ENCODE measurements around the gene NRCAM.

NRCAM gene

DNA sequence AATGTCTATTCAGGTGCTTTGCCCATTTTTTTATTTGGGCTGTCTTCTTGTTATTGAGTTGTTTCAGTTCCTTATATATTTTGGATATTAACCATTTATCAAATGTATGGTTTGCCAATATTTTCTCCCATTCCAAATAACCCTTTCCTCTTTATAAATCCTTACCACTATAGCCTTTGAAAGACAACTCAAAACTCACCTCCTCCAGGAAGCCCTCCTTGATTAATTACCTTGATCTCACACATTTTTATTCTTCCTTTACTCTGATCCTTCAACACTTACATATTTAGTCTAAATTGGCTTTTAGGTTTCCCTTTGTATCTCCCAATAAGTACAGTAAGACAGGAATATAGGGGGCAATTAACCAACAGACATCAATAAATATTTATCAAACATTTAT, 42.9 kb downstream of the NRCAM start:
- Histone ChIP-seq H3K18ac (ENCODE audit: low read depth in 1 of 2, low read length in 2 of 2) (no peak overlapping the region), H3K79me1 (replicated peaks; ENCODE audit: low read length, poor library complexity, severe bottlenecking) (no peaks in the 10 kb centered on the region), H2BK120ac (ENCODE audit: low read depth, low read length) (no peak overlapping the region), H2BK15ac (ENCODE audit: low read depth, poor library complexity, severe bottlenecking) (no peak overlapping the region), H3K4me3 (ENCODE audit: insufficient read depth in 1 of 2, low read depth in 1 of 2, low read length in 2 of 2) (no peak overlapping the region), H3K14ac (ENCODE audit: low read length in 2 of 2) (no peak overlapping the region), H2AFZ (ENCODE audit: low read depth, low read length) (no peak overlapping the region), H3K23ac (ENCODE audit: low read length in 2 of 2) (no peak overlapping the region), H3K36me3 (ENCODE audit: control insufficient read depth in 1 of 2, insufficient read depth in 2 of 2, low read depth in 1 of 2, low read length in 2 of 2) (no peaks in the 10 kb centered on the region), H2AK5ac (ENCODE audit: low read length, severe bottlenecking) (no peak overlapping the region), H4K91ac (ENCODE audit: low read length) (no peak overlapping the region), H2BK5ac (ENCODE audit: low read depth, low read length, poor library complexity, severe bottlenecking) (no peak overlapping the region), H3K27ac (ENCODE audit: low read length, poor library complexity, severe bottlenecking) (no peak overlapping the region), H3K9me3 (ENCODE audit: control insufficient read depth, low read length) (no peaks in the 10 kb centered on the region), H3K4ac (ENCODE audit: low read depth in 1 of 2, low read length in 2 of 2) (no peak overlapping the region), H2BK12ac (ENCODE audit: low read length in 2 of 2) (no peak overlapping the region), H3K4me1 (ENCODE audit: control insufficient read depth, insufficient read depth, low read depth, low read length) (peaks cover 10% of the 10 kb centered on the region), H3K9ac (ENCODE audit: low read length) (no peak overlapping the region), H3K27me3 (ENCODE audit: control insufficient read depth in 1 of 2, insufficient read depth in 1 of 2, low read length in 2 of 2) (no peaks in the 10 kb centered on the region), H3K4me2 (ENCODE audit: low read length, poor library complexity, severe bottlenecking) (no peak overlapping the region), H4K8ac (ENCODE audit: low read length) (no peak overlapping the region)
- no peak for DNase-seq

DNA sequence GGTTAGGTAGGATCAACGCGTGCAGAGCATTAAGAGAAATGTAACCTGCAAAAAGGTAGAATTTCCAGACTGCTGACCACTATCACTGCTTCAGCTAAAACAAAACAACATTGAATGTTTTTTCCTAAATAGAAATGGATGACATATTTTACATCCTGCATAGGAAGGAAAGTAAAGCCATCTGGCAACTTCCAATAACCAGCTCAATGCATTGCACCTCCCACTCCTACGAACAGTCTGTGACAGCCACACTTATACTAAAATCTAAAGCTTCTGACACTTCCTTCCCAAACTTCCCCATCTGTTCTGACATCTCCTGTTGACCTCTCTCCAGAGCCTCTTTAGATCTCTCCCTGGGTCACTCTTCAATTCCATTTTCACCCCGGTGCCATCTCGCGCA, 47.1 kb downstream of the NRCAM start:
- Histone ChIP-seq H2AK5ac (ENCODE audit: low read length, severe bottlenecking) (no peak overlapping the region), H3K14ac (ENCODE audit: low read length in 2 of 2) (no peak overlapping the region), H2BK120ac (ENCODE audit: low read depth, low read length) (no peak overlapping the region), H2BK5ac (ENCODE audit: low read depth, low read length, poor library complexity, severe bottlenecking) (no peak overlapping the region), H3K27ac (ENCODE audit: low read length, poor library complexity, severe bottlenecking) (no peak overlapping the region), H2BK15ac (ENCODE audit: low read depth, poor library complexity, severe bottlenecking) (no peak overlapping the region), H4K91ac (ENCODE audit: low read length) (no peak overlapping the region), H3K23ac (ENCODE audit: low read length in 2 of 2) (no peak overlapping the region), H2AFZ (ENCODE audit: low read depth, low read length) (no peak overlapping the region), H3K18ac (ENCODE audit: low read depth in 1 of 2, low read length in 2 of 2) (no peak overlapping the region), H3K27me3 (ENCODE audit: control insufficient read depth in 1 of 2, insufficient read depth in 1 of 2, low read length in 2 of 2) (no peaks in the 10 kb centered on the region), H3K4me3 (ENCODE audit: insufficient read depth in 1 of 2, low read depth in 1 of 2, low read length in 2 of 2) (no peak overlapping the region), H3K36me3 (ENCODE audit: control insufficient read depth in 1 of 2, insufficient read depth in 2 of 2, low read depth in 1 of 2, low read length in 2 of 2) (no peaks in the 10 kb centered on the region), H3K79me1 (replicated peaks; ENCODE audit: low read length, poor library complexity, severe bottlenecking) (no peaks in the 10 kb centered on the region), H3K9me3 (ENCODE audit: control insufficient read depth, low read length) (no peaks in the 10 kb centered on the region), H3K9ac (ENCODE audit: low read length) (no peak overlapping the region), H2BK12ac (ENCODE audit: low read length in 2 of 2) (peak overlapping the region in 1 of 2 experiments; percentile 10), H4K8ac (ENCODE audit: low read length) (no peak overlapping the region), H3K4me2 (ENCODE audit: low read length, poor library complexity, severe bottlenecking) (no peak overlapping the region), H3K4ac (ENCODE audit: low read depth in 1 of 2, low read length in 2 of 2) (no peak overlapping the region), H3K4me1 (ENCODE audit: control insufficient read depth, insufficient read depth, low read depth, low read length) (peaks cover 3% of the 10 kb centered on the region)
- no peak for DNase-seq
- 96% methylated on average over 5 of the region's 6 CpGs for WGBS

DNA sequence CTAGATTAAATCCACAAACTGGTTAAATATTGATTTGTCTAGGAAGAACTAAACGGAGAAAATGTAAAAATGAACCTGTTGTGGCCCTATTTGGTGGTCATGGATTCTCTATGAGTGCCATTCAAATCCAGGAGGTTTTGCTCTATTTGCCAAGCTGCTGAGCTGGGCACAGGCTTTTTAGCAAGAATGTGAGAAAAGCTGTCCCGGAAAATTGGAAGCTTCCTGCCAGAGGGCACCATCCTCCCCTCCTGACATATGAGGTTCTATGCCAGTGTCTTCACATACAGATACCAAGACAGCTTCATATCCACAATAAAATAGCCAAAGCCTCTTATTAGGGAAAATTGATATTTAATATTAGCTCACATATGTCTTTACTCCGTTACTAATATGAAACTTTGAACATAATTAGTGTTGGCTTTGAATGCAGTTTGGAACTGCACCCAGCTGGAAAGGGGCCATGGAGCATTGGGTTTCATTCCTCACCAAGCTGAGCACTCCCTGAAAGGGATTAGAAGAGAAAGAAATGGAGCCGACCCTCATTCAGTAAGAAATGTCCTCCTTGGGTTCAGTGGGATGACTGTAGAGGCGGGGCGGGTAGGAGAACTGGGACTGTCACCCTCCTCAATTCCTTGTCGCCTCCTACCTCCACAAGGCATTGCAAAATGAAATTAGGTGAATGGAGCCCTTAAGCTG, 47.8 kb downstream of the NRCAM start:
- Histone ChIP-seq H3K27me3 (ENCODE audit: control insufficient read depth in 1 of 2, insufficient read depth in 1 of 2, low read length in 2 of 2) (no peaks in the 10 kb centered on the region), H3K4me2 (ENCODE audit: low read length, poor library complexity, severe bottlenecking) (no peak overlapping the region), H2BK120ac (ENCODE audit: low read depth, low read length) (no peak overlapping the region), H3K36me3 (ENCODE audit: control insufficient read depth in 1 of 2, insufficient read depth in 2 of 2, low read depth in 1 of 2, low read length in 2 of 2) (no peaks in the 10 kb centered on the region), H4K8ac (ENCODE audit: low read length) (no peak overlapping the region), H3K9me3 (ENCODE audit: control insufficient read depth, low read length) (no peaks in the 10 kb centered on the region), H3K4me3 (ENCODE audit: insufficient read depth in 1 of 2, low read depth in 1 of 2, low read length in 2 of 2) (no peak overlapping the region), H3K14ac (ENCODE audit: low read length in 2 of 2) (no peak overlapping the region), H4K91ac (ENCODE audit: low read length) (no peak overlapping the region), H3K23ac (ENCODE audit: low read length in 2 of 2) (no peak overlapping the region), H2BK12ac (ENCODE audit: low read length in 2 of 2) (no peak overlapping the region), H2AK5ac (ENCODE audit: low read length, severe bottlenecking) (no peak overlapping the region), H3K4ac (ENCODE audit: low read depth in 1 of 2, low read length in 2 of 2) (no peak overlapping the region), H3K79me1 (replicated peaks; ENCODE audit: low read length, poor library complexity, severe bottlenecking) (no peaks in the 10 kb centered on the region), H3K9ac (ENCODE audit: low read length) (no peak overlapping the region), H3K4me1 (ENCODE audit: control insufficient read depth, insufficient read depth, low read depth, low read length) (no peaks in the 10 kb centered on the region), H3K27ac (ENCODE audit: low read length, poor library complexity, severe bottlenecking) (no peak overlapping the region), H2BK5ac (ENCODE audit: low read depth, low read length, poor library complexity, severe bottlenecking) (no peak overlapping the region), H3K18ac (ENCODE audit: low read depth in 1 of 2, low read length in 2 of 2) (no peak overlapping the region), H2BK15ac (ENCODE audit: low read depth, poor library complexity, severe bottlenecking) (no peak overlapping the region), H2AFZ (ENCODE audit: low read depth, low read length) (no peak overlapping the region)
- 95% methylated on average over 5 of the region's 7 CpGs for WGBS
- DNase-seq = no peak

DNA sequence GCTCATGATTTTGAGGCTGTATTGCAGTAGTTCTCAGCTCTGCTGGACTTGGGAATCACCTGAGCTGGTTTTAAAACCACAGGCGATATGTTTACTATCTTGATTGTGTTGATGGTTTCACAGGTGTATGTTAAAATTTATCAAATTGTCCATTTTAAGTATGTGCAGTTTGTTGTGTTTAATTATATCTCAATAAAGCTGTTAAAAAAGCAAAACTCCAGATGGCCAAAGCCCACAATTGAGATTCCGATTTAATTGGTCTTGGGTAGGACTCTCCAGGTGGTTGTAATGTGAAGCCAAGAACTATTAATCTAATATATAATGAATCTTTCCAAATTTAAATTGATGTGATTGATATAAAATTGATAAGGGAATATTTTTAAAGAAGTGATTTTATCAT, 48.6 kb downstream of the NRCAM start:
- Histone ChIP-seq H2AK5ac (ENCODE audit: low read length, severe bottlenecking) (no peak overlapping the region), H4K8ac (ENCODE audit: low read length) (no peak overlapping the region), H3K14ac (ENCODE audit: low read length in 2 of 2) (no peak overlapping the region), H2BK5ac (ENCODE audit: low read depth, low read length, poor library complexity, severe bottlenecking) (no peak overlapping the region), H3K9me3 (ENCODE audit: control insufficient read depth, low read length) (no peaks in the 10 kb centered on the region), H3K4me3 (ENCODE audit: insufficient read depth in 1 of 2, low read depth in 1 of 2, low read length in 2 of 2) (no peak overlapping the region), H3K27me3 (ENCODE audit: control insufficient read depth in 1 of 2, insufficient read depth in 1 of 2, low read length in 2 of 2) (no peaks in the 10 kb centered on the region), H3K36me3 (ENCODE audit: control insufficient read depth in 1 of 2, insufficient read depth in 2 of 2, low read depth in 1 of 2, low read length in 2 of 2) (no peaks in the 10 kb centered on the region), H2AFZ (ENCODE audit: low read depth, low read length) (no peak overlapping the region), H3K4me1 (ENCODE audit: control insufficient read depth, insufficient read depth, low read depth, low read length) (no peaks in the 10 kb centered on the region), H3K27ac (ENCODE audit: low read length, poor library complexity, severe bottlenecking) (no peak overlapping the region), H3K23ac (ENCODE audit: low read length in 2 of 2) (no peak overlapping the region), H2BK15ac (ENCODE audit: low read depth, poor library complexity, severe bottlenecking) (no peak overlapping the region), H2BK120ac (ENCODE audit: low read depth, low read length) (no peak overlapping the region), H3K9ac (ENCODE audit: low read length) (no peak overlapping the region), H2BK12ac (ENCODE audit: low read length in 2 of 2) (no peak overlapping the region), H4K91ac (ENCODE audit: low read length) (no peak overlapping the region), H3K18ac (ENCODE audit: low read depth in 1 of 2, low read length in 2 of 2) (no peak overlapping the region), H3K4ac (ENCODE audit: low read depth in 1 of 2, low read length in 2 of 2) (no peak overlapping the region), H3K4me2 (ENCODE audit: low read length, poor library complexity, severe bottlenecking) (no peak overlapping the region), H3K79me1 (replicated peaks; ENCODE audit: low read length, poor library complexity, severe bottlenecking) (no peaks in the 10 kb centered on the region)
- DNase-seq = no peak
- 88% methylated on average over 1 of the region's 2 CpGs for WGBS
